GM19455 (cell line): ENCODE measurements around the gene MUC13.
A peak's percentile ranks its signal among the peaks of the same experiment; 100 is the strongest.

Source experiments
- ATAC-seq: cut with Tn5 transposase; IDR thresholded peaks from one replicate; pipeline ENCODE4 v1.9.1; 2021; ENCODE audit not compliant: unreplicated experiment

The MUC13 gene

GRCh38 chr3:124904835-124905492, 29.6 kb downstream of the MUC13 start:
- no peak for ATAC-seq

GRCh38 chr3:124903896-124904834, 30.4 kb downstream of the MUC13 start:
- no peak for ATAC-seq

GRCh38 chr3:124896824-124897526, 37.6 kb downstream of the MUC13 start:
- no peak for ATAC-seq

- no peak for ATAC-seq
Measured at GRCh38 chr3:124895756-124896155, 38.8 kb downstream of the MUC13 start.

GRCh38 chr3:124893526-124893925, 41.0 kb downstream of the MUC13 start:
- ATAC-seq = no peak

GRCh38 chr3:124890573-124891190, 43.9 kb downstream of the MUC13 start:
- no peak for ATAC-seq

GRCh38 chr3:124888482-124889441, 45.8 kb downstream of the MUC13 start:
- ATAC-seq = no peak

- no peak for ATAC-seq
Measured at GRCh38 chr3:124887932-124888298, 46.6 kb downstream of the MUC13 start.

GRCh38 chr3:124887177-124887931, 47.2 kb downstream of the MUC13 start, which contains the start of gene ITGB5:
TSS of gene ITGB5 (minus strand) at chr3:124887365. CDS start at chr3:124887000, 365 bp downstream.
- ATAC-seq = peak; percentile 60

- peak; percentile 54 for ATAC-seq
Measured at GRCh38 chr3:124886168-124887056, 48.1 kb downstream of the MUC13 start.

GRCh38 chr3:124885466-124886167, 48.9 kb downstream of the MUC13 start:
- ATAC-seq = no peak

- ATAC-seq = no peak
Measured at GRCh38 chr3:124884474-124885101, 50.0 kb downstream of the MUC13 start.

GRCh38 chr3:124883766-124884473, 50.6 kb downstream of the MUC13 start:
- no peak for ATAC-seq

- ATAC-seq = no peak
Measured at GRCh38 chr3:124882816-124883747, 51.5 kb downstream of the MUC13 start.

- ATAC-seq = no peak
Measured at GRCh38 chr3:124881976-124882697, 52.4 kb downstream of the MUC13 start.
